Activated CD4-positive, alpha-beta T cell treated with anti-CD3 and anti-CD28 coated beads, Interleukin-2, amount 10 ng/mL, durations not matched to agents 7 days and 5 days (primary cell): ENCODE results near the gene ZNF692. TPM values are rescaled to one million over a fixed set of nuclear protein-coding genes. Genes with fewer than 3 reads are reported as not detected.

Experiments
- CTCF ChIA-PET: fragments of 350-600 bp; sonication (Branson Sonifier 250); formaldehyde crosslinking; loops from one replicate; lab custom pipeline; 2021; ENCODE audit warnings: antibody characterized with exemption; lab: Charles Lee
- POLR2A ChIA-PET: fragments of 350-600 bp; sonication (Branson Sonifier 250); formaldehyde crosslinking; loops from one replicate; lab custom pipeline; 2021; ENCODE audit warnings: antibody characterized with exemption; lab: Charles Lee
- DNase-seq: peaks from one replicate; pipeline ENCODE4 v3.0.0-alpha.2; 2020
- H3K27ac Mint-ChIP-seq: one replicate; pipeline ENCODE4 v1.8.0; 2021; ENCODE audit warnings: mild to moderate bottlenecking, moderate library complexity, mixed read lengths
- H3K27me3 Mint-ChIP-seq: one replicate; pipeline ENCODE4 v1.8.0; 2021; ENCODE audit warnings: mixed read lengths
- H3K36me3 Mint-ChIP-seq: one replicate; pipeline ENCODE4 v1.8.0; 2021; ENCODE audit warnings: low read depth, mixed read lengths
- H3K4me1 Mint-ChIP-seq: one replicate; pipeline ENCODE4 v1.8.0; 2021; ENCODE audit warnings: mixed read lengths
- H3K4me3 Mint-ChIP-seq: one replicate; pipeline ENCODE4 v1.8.0; 2021; ENCODE audit warnings: mild to moderate bottlenecking, moderate library complexity, mixed read lengths
- H3K9me3 Mint-ChIP-seq: one replicate; pipeline ENCODE4 v1.8.0; 2021; ENCODE audit warnings: mixed read lengths
- total RNA-seq, 2 experiments: library from RNA; stranded (reverse); gene quantifications; one replicate each; pipeline ENCODE4 v1.2.3, GENCODE V29; 2021

The ZNF692 gene
- total RNA-seq, 2 experiments from 2014 or later, result 55.5 to 57.6 TPM

GRCh38 chr1:248818505-248819374 is 40.1 kb downstream of the ZNF692 start:
- ChIA-PET CTCF (interaction anchor here (1.3 kb wide), 1 partner anchor 14 kb away, joined by 5 read pairs; no protein-coding TSS in a partner anchor), POLR2A (no interaction called here)
- peaks cover 46% of the 10 kb centered on the region for H3K36me3 Mint-ChIP-seq
- DNase-seq, result no peak
- H3K27me3 Mint-ChIP-seq, result no peaks in the 10 kb centered on the region
- no peaks in the 10 kb centered on the region for H3K9me3 Mint-ChIP-seq
- H3K4me3 Mint-ChIP-seq, result peak overlapping the region; percentile 8
- H3K27ac Mint-ChIP-seq, result peak overlapping the region; percentile 54
- peaks cover 75% of the 10 kb centered on the region for H3K4me1 Mint-ChIP-seq

DNA sequence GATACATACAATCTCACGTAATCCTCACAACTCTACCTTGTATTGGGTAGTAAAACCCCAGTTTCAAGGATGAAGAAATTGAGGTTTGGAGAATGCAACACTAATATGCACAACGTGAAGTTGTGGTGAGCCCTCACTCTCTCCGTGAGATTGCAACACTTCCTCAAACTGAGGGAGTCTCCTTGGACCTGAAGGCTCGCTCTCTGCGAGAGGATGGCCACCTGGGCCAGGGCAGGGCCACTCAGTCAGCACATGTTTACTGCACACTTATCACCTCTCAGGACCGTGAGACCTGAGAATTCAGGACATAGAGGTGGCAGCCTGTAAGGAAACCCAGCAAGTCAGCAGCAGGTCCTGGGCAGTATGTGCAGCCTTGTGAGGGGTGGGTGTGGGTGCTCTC is 41.8 kb downstream of the ZNF692 start:
- Mint-ChIP-seq H3K27me3 (no peaks in the 10 kb centered on the region), H3K9me3 (no peaks in the 10 kb centered on the region), H3K4me3 (no peak overlapping the region), H3K27ac (peak overlapping the region; percentile 95), H3K36me3 (peaks cover 57% of the 10 kb centered on the region), H3K4me1 (peaks cover 61% of the 10 kb centered on the region)
- ChIA-PET POLR2A (no interaction called here), CTCF (no interaction called here)
- DNase-seq, result no peak

GRCh38 chr1:248816042-248816851 is 42.6 kb downstream of the ZNF692 start:
- H3K4me3 Mint-ChIP-seq, result peak overlapping the region; percentile 2
- CTCF ChIA-PET, result interaction anchor here (1.0 kb wide), 1 partner anchor 10 kb away, joined by 3 read pairs; the partner anchor contains the start of gene SH3BP5L
- H3K27ac Mint-ChIP-seq, result peak overlapping the region; percentile 95
- no peaks in the 10 kb centered on the region for H3K9me3 Mint-ChIP-seq
- POLR2A ChIA-PET, result no interaction called here
- H3K4me1 Mint-ChIP-seq, result peaks cover 55% of the 10 kb centered on the region
- H3K36me3 Mint-ChIP-seq, result peaks cover 56% of the 10 kb centered on the region
- DNase-seq, result no peak
- H3K27me3 Mint-ChIP-seq, result no peaks in the 10 kb centered on the region

DNA sequence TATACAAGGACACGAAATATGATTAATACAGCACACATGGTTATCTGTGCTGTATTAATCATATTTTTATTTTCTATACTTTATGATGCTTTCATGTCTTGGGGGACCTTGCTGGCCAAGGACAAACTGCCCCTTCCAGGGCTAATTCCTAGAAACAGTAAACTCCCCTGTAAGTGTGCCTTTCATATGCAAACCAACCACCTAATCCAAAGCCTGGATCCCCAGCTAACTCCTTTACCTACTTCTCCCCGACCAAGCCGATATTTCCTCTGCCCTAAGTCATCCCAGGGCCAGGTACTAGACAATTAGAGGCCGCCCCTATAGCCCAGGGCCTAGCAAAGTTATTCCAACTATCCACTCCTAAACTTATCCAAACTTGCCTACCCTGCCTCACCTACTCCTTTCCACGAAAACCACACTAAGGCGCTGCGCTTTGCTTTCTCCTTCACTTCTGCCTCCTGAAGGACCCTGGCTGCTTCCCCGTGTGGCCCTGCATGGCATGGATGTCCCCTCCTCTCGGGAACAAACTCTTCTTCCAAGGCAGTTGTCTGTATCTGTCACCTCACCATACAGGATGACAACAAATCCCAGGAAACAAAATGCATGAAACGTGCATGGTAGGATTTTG is 43.4 kb downstream of the ZNF692 start:
- H3K4me3 Mint-ChIP-seq, result no peak overlapping the region
- H3K9me3 Mint-ChIP-seq, result no peaks in the 10 kb centered on the region
- peak overlapping the region; percentile 95 for H3K27ac Mint-ChIP-seq
- ChIA-PET CTCF (interaction anchor here (1.0 kb wide), 1 partner anchor 10 kb away, joined by 3 read pairs; the partner anchor contains the start of gene SH3BP5L), POLR2A (no interaction called here)
- H3K27me3 Mint-ChIP-seq, result no peaks in the 10 kb centered on the region
- peaks cover 58% of the 10 kb centered on the region for H3K36me3 Mint-ChIP-seq
- no peak for DNase-seq
- peaks cover 49% of the 10 kb centered on the region for H3K4me1 Mint-ChIP-seq

DNA sequence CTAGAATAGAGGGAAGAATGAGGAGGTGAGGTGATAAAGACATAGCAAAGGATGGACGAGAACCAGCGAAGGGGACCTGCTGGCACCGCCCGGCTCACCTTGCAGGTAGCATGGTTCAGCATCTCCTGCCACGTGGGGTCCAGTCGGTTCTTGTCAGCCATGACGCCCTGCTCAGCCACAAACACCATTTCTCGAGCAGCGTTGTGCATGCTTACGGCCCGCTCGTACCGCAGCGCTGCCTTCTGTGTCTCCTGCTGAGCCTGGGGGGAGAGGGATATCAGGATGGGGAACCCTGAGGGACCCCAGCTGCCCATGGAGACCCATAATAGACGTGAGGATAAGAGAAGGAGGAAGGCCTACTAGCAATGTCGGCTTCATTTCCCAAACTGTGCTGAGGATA is 44.5 kb downstream of the ZNF692 start:
- H3K4me1 Mint-ChIP-seq, result peaks cover 43% of the 10 kb centered on the region
- peaks cover 54% of the 10 kb centered on the region for H3K36me3 Mint-ChIP-seq
- no peak overlapping the region for H3K4me3 Mint-ChIP-seq
- no peaks in the 10 kb centered on the region for H3K27me3 Mint-ChIP-seq
- POLR2A ChIA-PET, result no interaction called here
- DNase-seq, result no peak
- no peaks in the 10 kb centered on the region for H3K9me3 Mint-ChIP-seq
- H3K27ac Mint-ChIP-seq, result peak overlapping the region; percentile 27
- CTCF ChIA-PET, result interaction anchor here (1.7 to 1.9 kb wide), 2 partner anchors 8 to 11 kb away, joined by 6 read pairs; partner anchors contain the start of gene SH3BP5L

GRCh38 chr1:248813546-248813945 is 45.3 kb downstream of the ZNF692 start:
- Mint-ChIP-seq H3K4me1 (peaks cover 35% of the 10 kb centered on the region), H3K36me3 (peaks cover 49% of the 10 kb centered on the region), H3K27me3 (no peaks in the 10 kb centered on the region), H3K9me3 (no peaks in the 10 kb centered on the region), H3K4me3 (no peak overlapping the region), H3K27ac (no peak overlapping the region)
- DNase-seq, result no peak
- ChIA-PET CTCF (interaction anchor here (0.9 to 1.9 kb wide), 4 partner anchors 8 to 18 kb away, joined by 3 to 6 read pairs (median 4); partner anchors contain the start of gene SH3BP5L), POLR2A (no interaction called here)

DNA sequence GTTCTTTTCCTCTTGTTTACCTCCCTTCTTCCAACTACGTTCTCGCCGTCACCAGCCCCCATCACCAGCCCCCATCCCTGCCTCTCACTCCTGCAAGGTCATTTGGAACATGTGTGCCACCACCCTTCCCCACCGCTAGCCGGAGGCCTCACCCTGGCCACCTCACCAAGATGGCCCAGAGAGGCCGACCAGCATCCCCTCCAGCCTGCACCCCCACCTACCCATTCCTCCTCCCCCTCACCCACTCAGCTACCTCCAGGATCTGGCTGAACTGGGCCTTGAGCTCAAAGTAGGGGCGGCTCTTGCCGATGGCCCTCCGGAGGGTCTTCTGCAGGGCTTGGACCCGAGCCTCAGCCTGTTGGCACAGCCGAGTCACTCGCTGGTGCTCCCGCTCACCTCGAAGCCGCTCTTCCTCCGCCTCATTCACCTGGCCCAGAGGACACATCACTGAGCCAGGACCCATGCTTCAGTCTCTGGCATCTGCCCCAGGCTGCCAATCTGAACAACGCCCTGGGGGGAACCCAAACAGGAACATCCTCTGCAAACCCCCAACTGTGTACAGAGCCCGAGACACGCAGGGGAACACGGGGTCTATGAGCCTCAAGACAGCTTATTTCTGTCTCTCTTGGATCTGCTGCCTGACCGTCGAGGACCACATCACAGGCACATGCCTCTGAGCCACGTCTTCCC is 46.0 kb downstream of the ZNF692 start:
- peaks cover 49% of the 10 kb centered on the region for H3K36me3 Mint-ChIP-seq
- H3K27me3 Mint-ChIP-seq, result no peaks in the 10 kb centered on the region
- H3K9me3 Mint-ChIP-seq, result no peaks in the 10 kb centered on the region
- DNase-seq, result no peak
- ChIA-PET POLR2A (no interaction called here), CTCF (interaction anchor here (0.9 to 1.9 kb wide), 4 partner anchors 8 to 17 kb away, joined by 3 to 6 read pairs (median 4); partner anchors contain the start of gene SH3BP5L)
- H3K4me3 Mint-ChIP-seq, result no peak overlapping the region
- H3K27ac Mint-ChIP-seq, result no peak overlapping the region
- H3K4me1 Mint-ChIP-seq, result peaks cover 29% of the 10 kb centered on the region

DNA sequence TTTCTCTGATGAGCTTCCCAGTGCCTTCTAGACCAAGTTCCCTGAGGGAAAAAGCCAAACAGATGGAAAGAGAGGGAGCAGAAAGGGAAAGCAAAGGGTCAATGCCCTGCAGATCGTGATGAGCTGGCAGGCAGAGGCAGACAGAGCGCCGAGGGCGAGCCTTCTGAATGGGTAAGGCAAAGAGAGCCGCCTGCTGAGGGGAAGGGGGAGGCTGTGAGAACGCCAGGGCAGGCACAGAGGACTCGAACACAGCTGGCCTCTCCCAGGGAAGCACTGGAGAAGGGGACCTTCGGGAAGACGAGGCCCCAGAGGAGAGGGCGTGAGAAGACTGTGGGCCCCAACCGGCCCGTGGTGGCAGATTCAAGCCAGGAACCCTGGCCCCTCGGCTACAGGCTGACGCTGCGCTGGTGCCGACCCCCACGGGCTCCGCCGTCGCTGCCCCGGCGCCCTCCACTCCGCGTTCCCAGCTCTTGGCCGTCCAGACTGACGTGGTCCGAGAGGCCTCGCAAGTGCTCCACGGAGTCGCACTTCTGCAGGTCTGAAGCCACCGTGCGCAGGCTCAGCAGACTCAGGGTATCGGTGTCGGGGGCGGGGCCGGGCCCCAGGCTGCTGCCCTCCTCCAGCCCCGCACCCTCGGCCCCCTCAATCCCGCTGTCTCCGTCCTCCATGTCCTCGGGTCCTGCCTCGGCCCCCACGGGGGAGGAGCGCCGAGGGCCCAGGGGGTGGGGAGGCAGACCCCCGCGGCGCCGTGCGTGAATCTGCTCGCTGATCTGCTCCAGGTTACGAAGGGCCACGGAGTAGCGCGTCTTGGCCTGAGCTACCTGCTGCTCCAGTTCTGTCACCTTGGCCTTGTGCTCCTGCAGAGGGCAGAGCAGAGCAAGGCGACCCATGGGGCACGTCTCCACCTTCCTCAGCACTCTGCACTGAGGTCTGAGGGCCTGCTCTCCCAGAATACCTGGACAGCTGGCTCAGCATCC is 47.1 kb downstream of the ZNF692 start:
- CTCF ChIA-PET, result interaction anchor here (1.5 kb wide), 1 partner anchor 19 kb away, joined by 4 read pairs; no protein-coding TSS in a partner anchor
- no peak overlapping the region for H3K27ac Mint-ChIP-seq
- POLR2A ChIA-PET, result no interaction called here
- H3K4me1 Mint-ChIP-seq, result peaks cover 19% of the 10 kb centered on the region
- no peak for DNase-seq
- H3K4me3 Mint-ChIP-seq, result no peak overlapping the region
- no peaks in the 10 kb centered on the region for H3K9me3 Mint-ChIP-seq
- peaks cover 44% of the 10 kb centered on the region for H3K36me3 Mint-ChIP-seq
- H3K27me3 Mint-ChIP-seq, result no peaks in the 10 kb centered on the region

DNA sequence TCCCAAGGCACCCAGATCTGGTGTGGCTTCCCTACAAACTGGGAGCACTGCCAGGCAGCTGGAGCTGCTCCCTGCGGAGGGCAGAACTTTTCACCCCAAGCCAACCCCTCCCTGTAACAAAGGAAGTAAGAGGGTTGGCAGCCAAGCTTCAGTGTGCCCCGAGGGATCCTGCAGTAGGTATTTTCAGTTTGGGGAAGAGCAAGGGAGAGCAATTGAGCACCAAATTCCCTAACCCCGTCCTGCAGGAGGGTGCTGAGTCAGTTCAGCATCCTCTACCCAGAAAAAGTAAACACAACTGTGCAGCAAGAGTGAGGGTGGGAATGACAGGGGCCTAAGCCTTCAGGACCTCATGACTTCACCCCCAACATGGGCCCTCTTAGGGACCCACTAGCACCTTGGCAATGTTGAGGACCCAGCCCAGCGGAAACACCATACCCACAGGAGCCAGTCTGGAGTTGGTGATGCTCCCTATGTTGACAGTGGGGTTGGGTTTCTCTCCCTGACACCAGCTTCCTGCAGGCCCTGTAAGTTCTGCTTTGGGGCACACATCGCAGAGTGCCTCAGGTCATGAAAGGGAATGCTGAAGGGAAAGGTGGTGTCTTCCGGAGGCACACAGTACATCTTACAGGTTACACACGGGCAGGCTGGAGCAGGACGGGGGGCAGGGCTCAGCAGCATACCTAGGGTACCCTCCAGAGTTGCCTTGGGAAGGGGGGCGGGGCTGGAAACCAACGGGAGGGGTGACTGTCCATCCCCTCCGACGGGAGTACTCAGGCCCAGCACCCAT is 48.0 kb downstream of the ZNF692 start:
- no peak for DNase-seq
- no peaks in the 10 kb centered on the region for H3K27me3 Mint-ChIP-seq
- peaks cover 10% of the 10 kb centered on the region for H3K4me1 Mint-ChIP-seq
- no peak overlapping the region for H3K4me3 Mint-ChIP-seq
- H3K36me3 Mint-ChIP-seq, result peaks cover 37% of the 10 kb centered on the region
- ChIA-PET CTCF (interaction anchor here (1.5 kb wide), 1 partner anchor 18 kb away, joined by 4 read pairs; no protein-coding TSS in a partner anchor), POLR2A (no interaction called here)
- no peaks in the 10 kb centered on the region for H3K9me3 Mint-ChIP-seq
- no peak overlapping the region for H3K27ac Mint-ChIP-seq

GRCh38 chr1:248810000-248810726 is 48.7 kb downstream of the ZNF692 start:
- H3K36me3 Mint-ChIP-seq, result peaks cover 31% of the 10 kb centered on the region
- ChIA-PET POLR2A (no interaction called here), CTCF (no interaction called here)
- no peak for DNase-seq
- H3K4me1 Mint-ChIP-seq, result peaks cover 6% of the 10 kb centered on the region
- H3K4me3 Mint-ChIP-seq, result no peak overlapping the region
- peak overlapping the region; percentile 42 for H3K27ac Mint-ChIP-seq
- no peaks in the 10 kb centered on the region for H3K27me3 Mint-ChIP-seq
- no peaks in the 10 kb centered on the region for H3K9me3 Mint-ChIP-seq
